Measurements from ENCODE around the gene FOXN3. TPM values are rescaled to one million over a fixed set of nuclear protein-coding genes. Genes with fewer than 3 reads are reported as not detected.

FOXN3 gene
- total and polyA plus RNA-seq, 2 donors (not counting 1 experiment from before 2014, with no cell fraction given): 27.9 to 33.3 TPM

- no peaks in the 10 kb centered on the region for H3K36me3 ChIP-seq (ENCODE audit: control insufficient read depth, insufficient read depth, low read length)
- no peaks in the 10 kb centered on the region for H3K4me1 ChIP-seq (ENCODE audit: control insufficient read depth, extremely low read depth, insufficient read depth, low read length)
- H3K79me2 ChIP-seq (ENCODE audit: control insufficient read depth, insufficient read depth, low read length): no peaks in the 10 kb centered on the region
- H3K4me2 ChIP-seq (ENCODE audit: extremely low read depth, insufficient read depth, low read length): no peak overlapping the region
- no peak overlapping the region for H3K4me3 ChIP-seq (replicated peaks in 1 of 4; ENCODE audit: control extremely low read depth in 1 of 4, insufficient read depth in 1 of 4, low read depth in 3 of 4, low read length in 4 of 4)
- H3K9me3 ChIP-seq (ENCODE audit: control insufficient read depth, insufficient read depth, low read depth, low read length): no peaks in the 10 kb centered on the region
- H3K27me3 ChIP-seq (ENCODE audit: control insufficient read depth, insufficient read depth, low read length): no peaks in the 10 kb centered on the region
- DNase-seq (ENCODE audit: low read depth in 2 of 2): peak; percentile 34 to 93
- no peak overlapping the region for H3K27ac ChIP-seq (ENCODE audit: insufficient read depth, low read length)
- no peak overlapping the region for H2AFZ ChIP-seq (ENCODE audit: low read length)
- no peak overlapping the region for H3K9ac ChIP-seq (ENCODE audit: insufficient read depth, low read length)
- no peak for TF ChIP-seq EZH2 (IDR thresholded peaks at IDR 0.05; ENCODE audit: low read length, missing control alignments)
- TF ChIP-seq, protein P1, sequence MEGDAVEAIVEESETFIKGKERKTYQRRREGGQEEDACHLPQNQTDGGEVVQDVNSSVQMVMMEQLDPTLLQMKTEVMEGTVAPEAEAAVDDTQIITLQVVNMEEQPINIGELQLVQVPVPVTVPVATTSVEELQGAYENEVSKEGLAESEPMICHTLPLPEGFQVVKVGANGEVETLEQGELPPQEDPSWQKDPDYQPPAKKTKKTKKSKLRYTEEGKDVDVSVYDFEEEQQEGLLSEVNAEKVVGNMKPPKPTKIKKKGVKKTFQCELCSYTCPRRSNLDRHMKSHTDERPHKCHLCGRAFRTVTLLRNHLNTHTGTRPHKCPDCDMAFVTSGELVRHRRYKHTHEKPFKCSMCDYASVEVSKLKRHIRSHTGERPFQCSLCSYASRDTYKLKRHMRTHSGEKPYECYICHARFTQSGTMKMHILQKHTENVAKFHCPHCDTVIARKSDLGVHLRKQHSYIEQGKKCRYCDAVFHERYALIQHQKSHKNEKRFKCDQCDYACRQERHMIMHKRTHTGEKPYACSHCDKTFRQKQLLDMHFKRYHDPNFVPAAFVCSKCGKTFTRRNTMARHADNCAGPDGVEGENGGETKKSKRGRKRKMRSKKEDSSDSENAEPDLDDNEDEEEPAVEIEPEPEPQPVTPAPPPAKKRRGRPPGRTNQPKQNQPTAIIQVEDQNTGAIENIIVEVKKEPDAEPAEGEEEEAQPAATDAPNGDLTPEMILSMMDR (conservative IDR thresholded peaks at IDR 0.05 in 1 of 2, IDR thresholded peaks at IDR 0.05 in 1 of 2; ENCODE audit: low read depth in 1 of 2, low read length in 2 of 2): no peak
- H4K20me1 ChIP-seq (ENCODE audit: control insufficient read depth, extremely low read depth, insufficient read depth, low read length): no peaks in the 10 kb centered on the region
These were observed 140.5 kb downstream of the FOXN3 start for GRCh38 chr14:89276424-89276975.

GRCh38 chr14:89270439-89271227 is 146.4 kb downstream of the FOXN3 start:
- Histone ChIP-seq H3K4me3 (replicated peaks in 1 of 4; ENCODE audit: control extremely low read depth in 1 of 4, insufficient read depth in 1 of 4, low read depth in 3 of 4, low read length in 4 of 4) (no peak overlapping the region), H4K20me1 (ENCODE audit: control insufficient read depth, extremely low read depth, insufficient read depth, low read length) (no peaks in the 10 kb centered on the region), H3K4me1 (ENCODE audit: control insufficient read depth, extremely low read depth, insufficient read depth, low read length) (no peaks in the 10 kb centered on the region)

DNA sequence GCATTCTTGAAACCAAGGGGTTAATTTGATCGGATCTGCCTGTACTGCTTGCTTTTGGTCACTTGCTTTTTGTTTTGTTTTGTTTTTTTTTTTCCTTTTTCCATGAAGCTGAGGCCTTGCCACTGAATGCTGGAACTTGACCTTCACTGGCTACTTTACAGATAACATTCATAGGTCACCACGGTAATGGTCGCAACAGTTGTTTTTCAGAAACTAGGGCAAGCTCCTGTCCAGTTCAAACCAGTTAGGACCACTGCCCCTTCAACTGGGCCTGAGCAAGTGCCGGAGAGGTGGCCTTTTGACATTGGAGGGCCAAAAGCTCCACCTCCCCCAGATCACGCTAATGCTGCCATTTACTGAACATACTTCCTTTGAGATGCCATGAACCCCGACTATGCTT is 147.6 kb downstream of the FOXN3 start:
- no peaks in the 10 kb centered on the region for H3K4me1 ChIP-seq (ENCODE audit: control insufficient read depth, extremely low read depth, insufficient read depth, low read length)
- no peak overlapping the region for H2AFZ ChIP-seq (ENCODE audit: low read length)
- TF ChIP-seq, protein P1 (conservative IDR thresholded peaks at IDR 0.05 in 1 of 2, IDR thresholded peaks at IDR 0.05 in 1 of 2; ENCODE audit: low read depth in 1 of 2, low read length in 2 of 2): no peak
- no peak for TF ChIP-seq EZH2 (IDR thresholded peaks at IDR 0.05; ENCODE audit: low read length, missing control alignments)
- H3K4me3 ChIP-seq (replicated peaks in 1 of 4; ENCODE audit: control extremely low read depth in 1 of 4, insufficient read depth in 1 of 4, low read depth in 3 of 4, low read length in 4 of 4): no peak overlapping the region
- no peak overlapping the region for H3K4me2 ChIP-seq (ENCODE audit: extremely low read depth, insufficient read depth, low read length)
- H4K20me1 ChIP-seq (ENCODE audit: control insufficient read depth, extremely low read depth, insufficient read depth, low read length): no peaks in the 10 kb centered on the region
- no peaks in the 10 kb centered on the region for H3K79me2 ChIP-seq (ENCODE audit: control insufficient read depth, insufficient read depth, low read length)
- H3K27me3 ChIP-seq (ENCODE audit: control insufficient read depth, insufficient read depth, low read length): no peaks in the 10 kb centered on the region
- DNase-seq (ENCODE audit: low read depth in 2 of 2): no peak
- no peaks in the 10 kb centered on the region for H3K9me3 ChIP-seq (ENCODE audit: control insufficient read depth, insufficient read depth, low read depth, low read length)
- no peak overlapping the region for H3K27ac ChIP-seq (ENCODE audit: insufficient read depth, low read length)
- H3K9ac ChIP-seq (ENCODE audit: insufficient read depth, low read length): no peak overlapping the region
- no peaks in the 10 kb centered on the region for H3K36me3 ChIP-seq (ENCODE audit: control insufficient read depth, insufficient read depth, low read length)

More at GRCh38 chr14:89270439-89271227, 146.4 kb downstream of the FOXN3 start:
- Histone ChIP-seq H3K27me3 (ENCODE audit: control insufficient read depth, insufficient read depth, low read length) (no peaks in the 10 kb centered on the region), H3K27ac (ENCODE audit: insufficient read depth, low read length) (no peak overlapping the region), H2AFZ (ENCODE audit: low read length) (no peak overlapping the region), H3K9me3 (ENCODE audit: control insufficient read depth, insufficient read depth, low read depth, low read length) (no peaks in the 10 kb centered on the region), H3K4me2 (ENCODE audit: extremely low read depth, insufficient read depth, low read length) (no peak overlapping the region), H3K79me2 (ENCODE audit: control insufficient read depth, insufficient read depth, low read length) (no peaks in the 10 kb centered on the region), H3K36me3 (ENCODE audit: control insufficient read depth, insufficient read depth, low read length) (no peaks in the 10 kb centered on the region), H3K9ac (ENCODE audit: insufficient read depth, low read length) (no peak overlapping the region)
- TF ChIP-seq EZH2 (IDR thresholded peaks at IDR 0.05; ENCODE audit: low read length, missing control alignments): no peak
- TF ChIP-seq, protein P1 (conservative IDR thresholded peaks at IDR 0.05 in 1 of 2, IDR thresholded peaks at IDR 0.05 in 1 of 2; ENCODE audit: low read depth in 1 of 2, low read length in 2 of 2): no peak
- no peak for DNase-seq (ENCODE audit: low read depth in 2 of 2)
